Peyer's patch (tissue), 4 donors: Measurements from ENCODE around the gene GFER. TPM values are rescaled to one million over a fixed set of nuclear protein-coding genes. Genes with fewer than 3 reads are reported as not detected.

ENCODE experiments used
- DNase-seq, 3 donors: peaks; one replicate each; pipeline ENCODE4 v3.0.0-alpha.2; 2017 to 2019
- H3K27ac ChIP-seq, 4 donors: fragments of 200-600 bp; sonication (generic); one replicate each; pipeline ENCODE4 v1.5.1; 2016 to 2019
- H3K27me3 ChIP-seq, 2 donors: fragments of 200-600 bp; sonication (generic); one replicate each; pipeline ENCODE4 v1.5.1; 2019
- H3K36me3 ChIP-seq, 3 donors: fragments of 200-600 bp; sonication (generic); one replicate each; pipeline ENCODE4 v1.5.1; 2016 to 2019
- H3K4me1 ChIP-seq, 4 donors: fragments of 200-600 bp; sonication (generic); one replicate each; pipeline ENCODE4 v1.5.1; 2016 to 2019
- H3K4me3 ChIP-seq, 4 donors: fragments of 200-600 bp; sonication (generic); 1 replicate in 3 of 4; 2 replicates in 1 of 4; pipeline ENCODE4 v1.5.1; 2016 to 2019; ENCODE audit warnings: mild to moderate bottlenecking in 1 of 4
- H3K9me3 ChIP-seq, 4 donors: fragments of 200-600 bp; sonication (generic); one replicate each; pipeline ENCODE4 v1.5.1; 2016 to 2019; ENCODE audit warnings: mild to moderate bottlenecking in 1 of 4
- POLR2A ChIP-seq, 2 donors: fragments of 450-650 bp; IDR thresholded peaks; one replicate each; pipeline ENCODE4 v1.5.1; 2017; ENCODE audit warnings: antibody characterized with exemption in 2 of 2, mild to moderate bottlenecking in 2 of 2, moderate library complexity in 2 of 2
- total RNA-seq, 4 donors: library from RNA; depleted of rRNA; stranded (reverse); fragments of >200 nt; gene quantifications; one replicate each; pipeline ENCODE4 v1.1.0, GENCODE V29; 2016
- TF ChIP-seq, protein P1 (sequence below), 6 experiments: fragments of 450-650 bp in 4 of 6; fragments of 200-600 bp in 2 of 6; sonication (generic) in 1 of 6; IDR thresholded peaks; one replicate each; pipeline ENCODE4 v1.5.1; 2017 to 2019; ENCODE audit warnings: antibody characterized with exemption in 6 of 6, mild to moderate bottlenecking in 3 of 6, moderate library complexity in 1 of 6

GFER gene
- total RNA-seq, 4 donors from 2014 or later: 31.4 to 102 (median 83.1) TPM

DNA sequence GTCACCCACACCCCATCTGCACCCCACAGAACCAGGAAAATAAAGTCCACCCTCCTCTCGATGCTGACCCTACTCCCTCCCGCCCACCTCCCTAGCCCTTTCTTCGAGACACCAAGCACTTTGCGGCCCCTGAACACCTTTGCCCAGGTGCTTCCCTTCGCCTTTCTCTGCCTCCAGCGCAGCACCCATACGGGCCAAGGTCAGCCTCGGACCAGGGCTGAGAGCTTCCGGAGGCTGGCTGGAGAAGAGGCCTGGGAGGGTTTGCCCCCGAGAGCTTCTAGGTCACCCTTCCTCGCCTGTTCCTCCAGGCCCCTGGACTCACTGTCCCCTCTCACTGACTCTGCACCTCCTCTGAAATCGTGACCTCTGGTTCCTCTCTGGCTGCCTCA is 40.0 kb downstream of the GFER start:
- peaks cover 4 to 58% (median 19%) of the 10 kb centered on the region in 4 donors for H3K4me1 ChIP-seq
- H3K4me3 ChIP-seq: no peak overlapping the region
- H3K36me3 ChIP-seq: no peaks in the 10 kb centered on the region
- no peaks in the 10 kb centered on the region for H3K9me3 ChIP-seq
- peak overlapping the region; percentile 44 to 80 (median 68) for H3K27ac ChIP-seq
- peaks cover 0 to 18% of the 10 kb centered on the region in 2 donors for H3K27me3 ChIP-seq
- DNase-seq: no peak
- TF ChIP-seq, protein P1, sequence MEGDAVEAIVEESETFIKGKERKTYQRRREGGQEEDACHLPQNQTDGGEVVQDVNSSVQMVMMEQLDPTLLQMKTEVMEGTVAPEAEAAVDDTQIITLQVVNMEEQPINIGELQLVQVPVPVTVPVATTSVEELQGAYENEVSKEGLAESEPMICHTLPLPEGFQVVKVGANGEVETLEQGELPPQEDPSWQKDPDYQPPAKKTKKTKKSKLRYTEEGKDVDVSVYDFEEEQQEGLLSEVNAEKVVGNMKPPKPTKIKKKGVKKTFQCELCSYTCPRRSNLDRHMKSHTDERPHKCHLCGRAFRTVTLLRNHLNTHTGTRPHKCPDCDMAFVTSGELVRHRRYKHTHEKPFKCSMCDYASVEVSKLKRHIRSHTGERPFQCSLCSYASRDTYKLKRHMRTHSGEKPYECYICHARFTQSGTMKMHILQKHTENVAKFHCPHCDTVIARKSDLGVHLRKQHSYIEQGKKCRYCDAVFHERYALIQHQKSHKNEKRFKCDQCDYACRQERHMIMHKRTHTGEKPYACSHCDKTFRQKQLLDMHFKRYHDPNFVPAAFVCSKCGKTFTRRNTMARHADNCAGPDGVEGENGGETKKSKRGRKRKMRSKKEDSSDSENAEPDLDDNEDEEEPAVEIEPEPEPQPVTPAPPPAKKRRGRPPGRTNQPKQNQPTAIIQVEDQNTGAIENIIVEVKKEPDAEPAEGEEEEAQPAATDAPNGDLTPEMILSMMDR (IDR thresholded peaks at IDR 0.05): no peak
- no peak for TF ChIP-seq POLR2A (IDR thresholded peaks at IDR 0.05)

DNA sequence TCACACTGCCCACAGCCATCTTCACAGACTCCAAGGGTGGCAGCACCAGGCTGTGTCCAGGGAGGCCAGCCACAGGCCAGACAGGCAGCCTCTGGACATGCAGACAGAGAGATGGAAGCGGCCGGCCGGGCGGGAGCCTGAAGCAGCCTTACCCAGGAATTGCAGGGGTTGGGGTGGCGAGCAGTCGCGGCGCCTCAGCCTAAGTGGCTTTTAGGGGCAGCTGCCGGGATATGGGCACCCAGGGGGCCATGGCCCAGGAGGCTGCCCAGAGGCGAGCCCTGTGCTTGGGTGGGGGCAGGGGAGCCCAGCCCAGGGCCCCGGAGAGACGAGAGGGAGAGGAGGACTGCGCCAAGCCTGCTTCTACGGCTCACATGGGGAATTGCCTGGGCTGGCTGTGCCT is 41.3 kb downstream of the GFER start:
- Histone ChIP-seq H3K27ac (no peak overlapping the region), H3K27me3 (peaks cover 0 to 7% of the 10 kb centered on the region in 2 donors), H3K4me3 (no peak overlapping the region), H3K36me3 (no peaks in the 10 kb centered on the region), H3K9me3 (no peaks in the 10 kb centered on the region), H3K4me1 (peaks cover 4 to 53% (median 15%) of the 10 kb centered on the region in 4 donors)
- TF ChIP-seq, protein P1 (IDR thresholded peaks at IDR 0.05): no peak
- TF ChIP-seq POLR2A (IDR thresholded peaks at IDR 0.05): no peak
- no peak for DNase-seq

DNA sequence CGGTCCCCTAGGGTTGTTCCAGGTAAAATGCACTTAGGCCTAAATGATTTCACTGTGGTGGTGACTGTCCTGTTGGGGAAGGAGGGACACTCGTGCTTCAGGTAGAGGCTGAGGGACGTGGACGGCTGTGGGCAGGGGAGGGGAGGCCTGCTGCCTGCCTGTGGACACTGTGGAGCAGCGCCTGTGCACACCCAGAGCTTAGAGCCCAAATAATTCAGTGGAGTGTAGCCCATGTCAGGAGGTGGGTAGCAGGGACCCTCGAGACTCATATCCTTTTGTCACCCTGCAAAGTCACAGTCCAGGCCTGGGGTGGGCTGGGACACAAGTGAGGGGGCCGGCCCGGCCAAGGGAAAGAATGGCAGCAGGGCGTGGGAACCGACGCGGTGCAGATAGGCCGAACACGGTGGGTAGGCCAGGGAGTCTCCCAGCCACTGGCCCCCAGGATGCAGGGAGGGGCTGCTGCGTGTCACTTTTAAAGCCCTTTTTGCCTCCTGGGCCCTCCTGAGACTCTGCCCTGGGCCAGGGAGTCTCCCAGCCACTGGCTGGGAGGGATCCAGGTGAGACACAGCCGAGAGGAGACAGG is 42.0 kb downstream of the GFER start:
- Histone ChIP-seq H3K27ac (peak overlapping the region in 3 of 4 donors; percentile 57 to 74 (median 72)), H3K27me3 (no peaks in the 10 kb centered on the region), H3K36me3 (no peaks in the 10 kb centered on the region), H3K4me1 (peaks cover 4 to 48% (median 13%) of the 10 kb centered on the region in 4 donors), H3K4me3 (peak overlapping the region; percentile 49 to 82 (median 68)), H3K9me3 (no peaks in the 10 kb centered on the region)
- DNase-seq: no peak
- TF ChIP-seq, protein P1 (IDR thresholded peaks at IDR 0.05): no peak
- no peak for TF ChIP-seq POLR2A (IDR thresholded peaks at IDR 0.05)

DNA sequence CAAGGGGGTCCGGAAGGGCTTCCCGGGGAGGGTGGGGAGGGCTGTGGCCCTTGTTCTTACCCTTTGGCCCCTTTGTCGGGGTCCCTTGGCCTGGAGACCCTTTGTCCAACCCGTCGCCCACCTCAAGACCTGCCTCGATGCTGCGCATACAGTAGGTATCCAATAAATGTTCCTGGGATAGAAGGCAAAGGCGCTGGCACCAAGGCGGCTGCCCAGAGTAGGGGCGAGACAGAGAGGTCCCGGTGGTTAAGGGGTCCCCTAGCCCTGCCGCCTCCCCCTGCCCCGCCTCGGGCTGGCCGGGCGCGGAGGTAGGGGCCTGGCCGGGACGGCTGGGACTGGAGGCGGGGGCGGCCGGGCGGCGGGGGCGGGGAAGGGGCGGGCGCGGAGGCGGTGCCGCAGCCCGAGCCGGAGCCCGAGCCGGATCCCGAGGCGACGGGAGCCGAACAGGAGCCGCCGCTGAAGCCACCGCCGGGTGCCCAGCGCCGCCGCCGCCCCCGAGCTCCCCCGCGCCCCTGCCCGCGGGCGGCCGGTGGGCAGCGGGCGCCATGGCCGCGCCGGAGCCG is 42.5 kb downstream of the GFER start, which contains the start of gene NHERF2:
Gene NHERF2, plus strand, starts transcription at position 442 of the 563 bp plus-strand sequence. Its CDS starts 104 bp downstream, at position 546.
- Histone ChIP-seq H3K4me1 (peaks cover 4 to 48% (median 13%) of the 10 kb centered on the region in 4 donors), H3K27me3 (no peaks in the 10 kb centered on the region), H3K9me3 (no peaks in the 10 kb centered on the region), H3K36me3 (no peaks in the 10 kb centered on the region), H3K4me3 (peak within 1 kb of the TSS; percentile 49 to 82 (median 68)), H3K27ac (peak within 1 kb of the TSS; percentile 39 to 74 (median 72))
- DNase-seq: no peak
- no peak for TF ChIP-seq POLR2A (IDR thresholded peaks at IDR 0.05)
- TF ChIP-seq, protein P1 (IDR thresholded peaks at IDR 0.05): no peak

DNA sequence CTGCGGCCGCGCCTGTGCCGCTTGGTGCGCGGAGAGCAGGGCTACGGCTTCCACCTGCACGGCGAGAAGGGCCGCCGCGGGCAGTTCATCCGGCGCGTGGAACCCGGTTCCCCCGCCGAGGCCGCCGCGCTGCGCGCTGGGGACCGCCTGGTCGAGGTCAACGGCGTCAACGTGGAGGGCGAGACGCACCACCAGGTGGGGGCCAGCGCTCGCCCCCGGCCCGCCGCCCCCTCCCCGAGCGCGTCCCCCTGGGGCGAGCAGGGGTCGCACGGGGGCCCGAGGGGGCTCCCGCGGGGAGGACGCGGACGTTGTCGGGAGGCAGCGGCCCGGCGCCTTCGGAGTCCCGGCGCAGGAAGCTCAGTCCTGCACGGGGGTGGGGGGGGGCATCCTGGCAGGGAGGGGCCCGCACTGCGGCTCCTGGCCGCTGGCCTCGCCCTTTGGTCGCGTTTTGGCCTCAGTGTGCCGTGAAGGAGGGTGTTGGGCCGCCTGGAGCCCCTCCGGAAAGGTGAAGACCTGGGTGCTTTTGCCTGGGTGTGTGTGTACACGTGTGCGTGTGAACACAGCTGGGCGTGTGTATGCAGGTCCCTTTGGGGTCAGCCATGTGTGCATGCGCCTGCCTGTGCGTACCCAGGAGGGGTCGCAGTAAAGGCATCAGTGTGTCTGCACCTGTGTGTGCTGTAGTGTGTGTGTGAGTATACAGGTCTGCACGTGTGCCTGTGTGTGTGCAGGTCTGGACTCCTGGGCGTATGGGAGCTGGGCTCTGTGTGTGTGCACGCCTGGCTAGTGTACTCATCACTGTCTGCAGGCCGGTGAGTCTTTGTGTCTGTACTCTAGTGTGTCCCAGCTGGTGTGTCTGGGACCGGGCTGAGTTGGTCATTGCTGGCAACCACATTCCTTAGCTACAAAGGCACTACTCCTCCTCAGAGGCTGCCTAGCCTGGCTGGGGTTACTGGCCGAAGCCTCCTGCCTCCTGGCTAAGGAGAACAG is 43.3 kb downstream of the GFER start:
- H3K4me1 ChIP-seq: peaks cover 4 to 52% (median 13%) of the 10 kb centered on the region in 4 donors
- no peaks in the 10 kb centered on the region for H3K27me3 ChIP-seq
- H3K27ac ChIP-seq: peak overlapping the region; percentile 39 to 74 (median 72)
- no peak for DNase-seq
- no peaks in the 10 kb centered on the region for H3K9me3 ChIP-seq
- TF ChIP-seq, protein P1 (IDR thresholded peaks at IDR 0.05): peak in 1 of 6 experiments; percentile 7
- TF ChIP-seq POLR2A (IDR thresholded peaks at IDR 0.05): no peak
- peak overlapping the region; percentile 49 to 82 (median 68) for H3K4me3 ChIP-seq
- H3K36me3 ChIP-seq: no peaks in the 10 kb centered on the region
